NCI-H526 treated with DMSO at 0.1 percent for 48 hours (cell line): ENCODE results near the gene PRX.
"Not testable (repeated sequence)": the region's sequence is repeated elsewhere in the genome, so short reads cannot be mapped to it uniquely, and the experiment has no call there.

Experiments
- DNase-seq: peaks from one replicate; lab custom pipeline; 2025; lab: John Stamatoyannopoulos, UW

PRX gene

GRCh38 chr19:40414542-40415535 lies 1.7 kb upstream of the PRX start:
- DNase-seq: no peak

DNA sequence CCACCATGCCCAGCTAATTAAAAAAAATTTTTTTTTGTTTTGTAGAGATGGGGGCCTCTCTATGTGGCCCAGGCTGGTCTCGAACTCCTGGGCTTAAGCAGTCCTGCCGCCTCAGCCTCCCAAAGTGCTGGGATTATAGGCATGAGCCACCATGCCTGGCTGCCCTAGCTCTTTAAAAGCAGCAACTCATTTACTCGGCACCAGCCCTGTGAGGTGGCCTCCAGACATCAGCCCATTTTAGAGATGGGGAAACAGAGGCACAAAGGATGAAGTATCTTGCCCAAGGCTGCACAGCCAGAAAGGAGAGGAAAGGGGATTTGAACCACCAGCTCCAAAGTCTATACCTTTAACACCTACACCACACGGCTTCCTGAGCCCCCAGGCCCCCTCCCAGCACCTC lies 312 bp downstream of the PRX start:
- no peak for DNase-seq

DNA sequence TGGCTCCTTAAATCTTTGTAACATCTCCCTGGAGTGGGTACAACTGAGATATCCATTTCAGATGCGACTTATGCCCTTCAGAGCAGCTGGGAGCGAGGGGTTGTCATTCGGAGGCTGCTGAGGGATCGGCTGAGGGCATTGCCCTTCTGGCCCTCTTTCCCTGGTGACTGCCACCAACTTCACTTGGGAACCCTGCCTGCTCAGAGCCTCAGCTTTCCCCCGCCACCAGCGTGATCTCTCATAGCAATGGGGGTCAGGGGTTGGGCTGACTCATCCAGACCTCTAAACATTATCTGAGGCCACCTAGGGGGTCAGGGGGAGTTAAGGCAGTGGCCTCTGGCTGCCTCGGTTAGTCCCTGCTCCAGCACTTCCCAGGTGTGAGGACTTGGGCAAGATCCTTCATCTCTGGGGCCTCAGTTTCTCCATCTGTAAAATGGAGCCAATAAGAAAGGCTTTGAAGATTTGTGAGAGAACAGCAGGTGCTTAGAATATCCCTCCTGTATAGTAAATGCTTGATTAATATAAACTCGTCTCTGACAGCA lies 1.1 kb downstream of the PRX start:
- no peak for DNase-seq

DNA sequence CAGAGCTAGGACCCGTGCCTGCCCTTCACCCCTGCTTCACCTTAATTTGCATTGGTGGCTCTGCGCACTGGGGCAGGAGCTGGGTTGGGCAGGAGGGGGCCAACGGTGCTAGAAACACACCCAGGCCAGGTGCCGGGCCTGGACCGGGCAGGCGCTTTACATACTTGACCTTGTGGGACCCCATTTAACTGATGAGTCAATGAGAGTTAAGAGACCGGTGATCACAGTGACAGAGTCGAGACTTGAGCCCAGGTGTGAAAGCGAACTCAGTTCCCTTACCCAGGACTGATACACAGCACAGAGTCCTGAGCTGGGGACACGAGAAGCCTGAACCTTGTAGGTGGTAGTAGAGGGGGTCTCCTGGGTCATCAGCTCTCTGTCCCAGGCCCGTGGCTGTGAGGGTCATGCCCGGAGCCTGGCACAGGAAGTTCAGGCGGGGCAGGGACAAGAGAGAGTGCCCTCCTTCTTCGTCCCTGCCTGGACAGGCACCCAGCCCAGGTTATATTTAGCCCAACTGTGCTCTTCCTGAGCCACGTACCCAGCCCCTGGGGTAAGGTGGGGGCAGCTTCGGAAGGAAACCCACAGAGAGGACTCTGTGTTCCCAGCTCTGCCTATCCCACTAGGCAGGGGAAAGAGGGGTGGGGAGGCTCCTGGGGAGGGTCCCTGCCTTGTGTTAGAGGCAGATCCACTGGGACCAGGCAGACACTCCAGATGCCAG lies 1.9 kb downstream of the PRX start:
- no peak for DNase-seq

GRCh38 chr19:40410030-40410389 lies 3.2 kb downstream of the PRX start:
- DNase-seq: no peak

DNA sequence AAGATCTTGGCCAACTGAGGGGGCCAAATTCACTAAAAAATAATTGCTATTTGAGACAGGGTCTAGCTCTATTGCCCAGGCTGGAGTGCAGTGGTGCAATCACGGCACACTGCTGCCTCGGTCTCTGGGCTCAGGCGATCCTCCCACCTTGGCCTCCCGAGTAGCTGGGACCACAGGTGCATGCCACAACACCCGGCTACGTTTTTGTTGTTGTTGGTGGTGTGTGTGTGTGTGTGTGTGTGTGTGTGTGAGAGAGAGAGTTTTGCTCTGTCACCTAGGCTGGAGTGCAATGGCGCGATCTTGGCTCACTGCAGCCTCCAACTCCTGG lies 4.6 kb downstream of the PRX start:
- not testable (repeated sequence) for DNase-seq

DNA sequence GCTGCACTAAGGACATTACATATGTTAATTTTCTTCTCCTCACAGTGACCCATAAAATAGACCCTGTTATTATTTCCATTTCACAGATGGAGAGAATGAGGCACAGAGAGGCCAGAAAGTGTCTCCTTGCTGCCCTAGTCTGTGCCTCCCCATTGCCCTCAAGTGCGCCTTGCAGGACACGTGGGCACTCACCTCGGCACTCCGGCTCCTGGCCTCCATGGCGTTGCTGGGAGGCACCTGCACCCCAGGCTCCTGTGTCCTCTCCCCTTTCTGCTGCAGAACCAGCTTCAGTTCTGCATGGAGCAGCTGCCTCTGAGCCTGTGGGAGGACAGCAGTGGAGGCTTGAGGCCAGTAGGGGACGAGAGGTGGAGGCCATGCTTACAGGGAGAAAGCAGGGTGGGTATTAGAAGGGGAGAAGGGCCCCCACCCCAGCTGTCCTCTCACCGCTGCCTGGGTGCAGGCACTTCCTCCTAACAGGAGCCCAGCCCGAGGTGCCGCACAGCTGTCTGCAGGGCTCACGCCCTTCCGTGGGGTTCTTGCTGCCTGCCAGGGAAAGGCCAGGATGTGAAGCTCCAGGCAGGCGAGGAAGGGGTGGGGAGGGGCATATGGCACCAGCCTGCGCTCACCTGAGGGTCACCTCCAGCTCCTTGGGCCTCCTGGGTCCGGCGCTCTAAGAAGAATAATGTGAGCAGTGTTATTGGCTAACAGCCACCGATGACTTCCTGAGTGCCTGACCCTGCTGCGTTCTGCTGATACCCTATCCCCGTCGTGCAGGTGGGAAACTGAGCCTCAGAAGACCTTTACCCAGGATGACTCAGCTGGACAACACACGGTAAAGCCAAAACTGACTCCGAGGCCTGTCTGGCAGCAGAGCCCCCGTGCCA lies 5.2 kb downstream of the PRX start:
- DNase-seq: no peak

DNA sequence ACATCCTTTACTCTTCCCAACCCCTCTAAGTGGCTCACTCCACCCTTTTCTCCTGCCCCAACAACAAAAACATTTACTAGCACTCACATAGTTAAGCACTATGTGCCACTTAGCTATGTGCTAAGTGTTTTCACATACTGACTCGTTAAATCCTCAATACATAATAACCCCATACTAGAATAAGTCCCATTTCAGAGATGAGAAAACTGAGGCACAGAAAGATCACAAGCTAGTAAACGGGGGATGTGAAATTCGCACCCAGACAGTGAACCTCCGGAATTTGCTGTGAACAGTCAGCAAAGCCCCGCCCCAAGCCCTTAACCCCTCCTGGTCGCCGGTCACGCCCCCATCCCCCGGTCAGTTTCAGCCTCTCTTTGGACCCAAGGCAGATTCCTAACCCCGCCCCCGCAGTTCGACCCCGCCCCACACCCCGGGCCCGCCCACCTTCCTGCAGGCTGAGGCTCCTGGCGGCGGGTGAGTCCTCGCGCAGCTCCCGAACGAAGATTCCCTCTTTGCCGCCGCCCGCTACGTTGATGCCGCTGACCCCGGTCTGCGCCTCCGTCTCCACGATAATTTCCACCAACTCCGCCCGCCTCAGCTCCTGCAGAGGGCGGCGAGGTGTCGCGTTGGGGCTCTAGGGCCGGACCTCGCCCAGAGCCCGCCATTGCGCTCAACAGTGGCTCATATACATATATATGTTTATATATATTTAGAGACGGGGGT lies 9.8 kb downstream of the PRX start:
- DNase-seq: peak; percentile 61

DNA sequence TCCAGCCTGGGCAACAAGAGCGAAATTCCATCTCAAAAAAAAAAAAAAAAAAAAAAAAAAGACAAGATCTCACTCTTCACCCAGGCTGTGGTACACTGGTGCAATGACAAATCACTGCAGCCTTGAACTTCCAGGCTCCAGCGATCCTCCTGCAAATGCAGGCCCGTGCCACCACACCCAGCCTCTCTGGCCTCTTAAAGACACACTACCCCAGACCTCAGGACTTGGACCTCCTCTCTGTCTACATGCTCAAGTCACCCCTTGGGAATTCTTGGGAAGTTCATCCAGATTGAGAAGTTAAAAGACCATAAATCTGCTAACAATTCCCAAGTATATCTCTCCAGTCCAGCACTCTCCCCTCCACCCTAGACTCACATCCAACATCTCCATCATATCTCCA lies 12.6 kb downstream of the PRX start:
- no peak for DNase-seq

DNA sequence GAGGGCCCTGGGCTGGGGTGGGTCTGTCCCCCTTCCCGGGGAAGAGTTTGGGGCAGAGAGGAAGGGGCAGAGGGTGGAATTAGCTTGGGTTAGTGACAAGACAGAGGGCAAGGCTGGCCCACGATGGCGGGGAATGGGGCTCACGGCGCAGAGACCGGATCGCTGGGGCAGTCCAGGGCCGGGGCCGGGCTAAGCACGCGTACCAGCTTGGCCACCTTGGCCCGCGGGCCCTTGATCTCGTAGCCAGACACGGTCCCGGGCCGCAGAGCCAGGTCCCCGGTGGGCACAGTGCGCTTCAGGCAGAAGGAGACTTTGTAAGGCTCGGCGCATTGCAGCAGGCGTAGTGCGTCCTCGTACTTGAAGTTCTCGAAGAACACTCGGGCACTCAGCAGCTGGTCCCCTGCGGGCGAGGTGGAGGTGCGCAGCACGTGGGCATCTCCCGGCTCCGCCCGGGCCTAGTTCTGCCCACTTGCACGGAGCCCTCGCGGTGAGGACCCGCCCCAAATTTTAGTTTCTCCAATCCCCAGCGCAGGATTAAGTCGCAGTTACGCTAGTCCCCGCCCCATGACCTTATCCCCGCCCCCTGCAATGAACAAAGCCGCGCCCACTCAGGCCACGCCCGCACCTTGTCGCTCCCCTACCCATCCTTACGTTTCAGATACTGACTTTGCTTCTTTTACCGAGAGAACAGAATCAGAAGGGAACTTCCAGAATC lies 14.6 kb downstream of the PRX start:
- peak; percentile 56 for DNase-seq

- no peak for DNase-seq
Measured at GRCh38 chr19:40397568-40397906, 15.6 kb downstream of the PRX start.

DNA sequence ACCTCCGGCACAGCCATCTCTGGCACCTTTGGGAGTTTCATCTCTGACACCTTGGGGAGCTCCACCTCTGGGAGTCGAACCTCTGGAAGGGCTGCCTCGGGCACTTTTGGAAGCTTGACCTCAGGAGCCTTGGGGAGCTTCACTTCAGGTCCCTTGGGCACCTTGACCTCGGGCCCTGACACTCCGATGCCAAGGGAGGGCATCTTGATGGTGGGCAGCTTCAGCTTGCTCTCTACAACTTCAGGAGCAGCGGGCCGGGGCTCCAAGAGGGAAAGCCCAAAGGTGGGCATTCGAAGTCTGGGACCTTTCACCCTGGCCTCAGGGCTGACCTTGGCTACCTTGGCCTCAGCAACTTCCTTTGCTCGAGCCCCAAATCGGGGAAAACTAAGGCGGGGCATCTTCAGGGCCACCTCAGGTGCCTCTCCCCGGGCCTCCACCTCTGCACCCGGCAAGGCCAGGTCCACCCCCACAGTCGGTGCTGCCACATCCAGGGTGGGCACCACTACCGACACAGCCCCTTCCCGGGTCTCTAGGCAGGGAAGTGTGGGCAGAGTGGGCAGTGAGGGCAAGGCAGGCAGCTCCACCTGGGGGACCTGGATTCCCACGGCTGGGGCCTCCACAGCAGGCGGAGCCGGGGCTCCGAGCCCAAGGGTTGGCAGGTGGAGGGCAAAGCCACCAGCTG lies 16.2 kb downstream of the PRX start:
- no peak for DNase-seq

- DNase-seq: no peak
Measured at GRCh38 chr19:40395956-40396355, 17.2 kb downstream of the PRX start.

- no peak for DNase-seq
Measured at GRCh38 chr19:40394816-40395210, 18.4 kb downstream of the PRX start.

GRCh38 chr19:40393894-40394815 lies 19.0 kb downstream of the PRX start:
- DNase-seq: no peak

GRCh38 chr19:40392894-40393517 lies 20.2 kb downstream of the PRX start:
- DNase-seq: no peak

DNA sequence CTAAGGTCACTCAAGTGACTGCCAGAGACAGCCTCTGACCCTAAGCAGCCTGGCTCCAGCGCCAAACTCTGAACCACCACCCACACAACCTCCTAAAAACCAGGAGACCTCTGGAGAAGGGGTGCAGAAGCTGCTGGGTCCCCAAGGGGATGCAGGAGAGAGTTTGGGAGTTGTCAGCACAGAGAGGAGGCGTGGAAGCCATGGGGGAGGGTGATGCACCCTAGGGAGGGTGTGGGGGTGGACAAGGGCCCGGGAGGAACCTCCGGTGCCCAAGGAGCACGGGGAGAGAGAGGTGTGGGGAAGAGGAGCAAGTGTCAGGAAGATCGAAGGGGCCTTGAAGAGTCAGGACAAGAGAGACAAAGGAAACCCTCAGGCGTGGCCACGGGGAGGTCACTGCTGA lies 21.1 kb downstream of the PRX start:
- no peak for DNase-seq

DNA sequence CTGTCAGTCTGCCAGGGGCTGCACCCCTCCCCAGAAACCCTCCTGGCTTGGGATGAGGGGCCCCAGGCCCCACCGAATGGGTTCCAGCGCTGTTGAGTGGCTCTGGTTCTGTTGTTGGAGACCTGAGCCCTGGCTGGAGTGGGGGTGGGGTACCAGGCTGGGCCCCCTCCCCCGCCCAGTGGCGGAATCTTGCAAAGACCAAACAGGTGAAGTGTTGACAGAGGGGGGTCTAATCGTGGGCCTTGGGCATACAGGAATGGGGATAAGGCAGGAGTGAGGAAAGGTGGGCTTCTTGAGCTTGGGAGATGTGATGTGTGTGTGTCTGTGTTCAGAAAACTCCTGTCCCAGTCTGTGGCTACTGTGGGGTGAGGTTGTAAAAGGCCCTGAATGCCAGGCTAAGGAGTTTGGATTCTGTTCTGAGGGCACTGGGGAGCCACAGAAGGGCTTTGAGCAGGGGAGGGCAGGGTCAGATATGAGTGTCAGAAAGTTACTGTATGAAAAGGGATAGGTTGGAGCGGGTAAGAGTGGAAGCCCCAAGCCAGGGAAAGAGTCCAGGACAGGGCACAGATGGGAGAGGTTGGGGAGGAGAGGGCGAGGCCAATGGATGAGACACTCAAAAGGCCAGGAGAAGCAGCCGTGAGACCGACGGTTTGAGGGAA lies 23.0 kb downstream of the PRX start, which contains the start of gene HIPK4:
Gene HIPK4, minus strand, starts transcription at position 98 of the 659 bp plus-strand sequence. CDS start 279 bp downstream, outside the sequence.
- DNase-seq: no peak
